HG03432 (cell line): Measurements from ENCODE around the gene C1orf35.

Experiments used
- ATAC-seq: cut with Tn5 transposase; IDR thresholded peaks from one replicate; pipeline ENCODE4 v1.9.1; 2021; ENCODE audit warnings: mild to moderate bottlenecking, moderate library complexity; ENCODE audit not compliant: unreplicated experiment

Gene C1orf35

DNA sequence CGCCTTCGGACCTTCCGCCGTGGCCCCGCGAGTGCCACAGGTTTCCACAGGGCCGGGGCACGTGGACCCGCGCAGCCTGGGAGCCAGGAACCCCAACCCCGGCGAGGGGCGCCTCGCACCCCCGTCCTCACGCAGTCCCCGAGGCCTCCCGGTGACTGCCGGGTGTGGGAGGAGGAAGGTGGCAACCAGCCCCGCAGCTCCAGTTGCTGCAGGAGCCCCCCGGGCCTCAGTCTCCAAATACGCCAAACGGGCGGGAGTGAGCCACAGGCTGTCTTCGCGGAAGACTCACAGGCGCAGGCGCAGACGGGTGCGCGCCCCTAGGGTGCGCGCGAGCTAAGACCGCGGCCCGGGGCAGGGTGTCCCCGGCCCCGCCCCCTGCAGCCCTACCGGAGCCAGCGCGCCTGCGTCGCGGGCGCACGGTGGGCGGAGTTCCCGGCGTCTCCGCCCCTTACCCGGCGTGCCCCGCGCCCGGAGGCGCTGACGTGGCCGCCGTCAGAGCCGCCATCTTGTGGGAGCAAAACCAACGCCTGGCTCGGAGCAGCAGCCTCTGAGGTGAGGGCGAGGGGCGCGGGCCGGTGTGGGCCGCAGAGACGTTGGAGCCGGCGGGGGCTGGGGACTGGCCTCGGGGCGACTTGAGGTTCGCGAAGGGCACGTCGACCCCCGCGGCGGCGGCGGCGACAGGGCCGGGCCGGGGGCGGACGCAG is 20.8 kb downstream of the C1orf35 start, which contains the start of gene ARF1:
TSS of gene ARF1 (plus strand) at position 495 of the 704 bp plus-strand sequence. CDS start 14,407 bp downstream, outside the sequence.
- peak; percentile 81 for ATAC-seq

DNA sequence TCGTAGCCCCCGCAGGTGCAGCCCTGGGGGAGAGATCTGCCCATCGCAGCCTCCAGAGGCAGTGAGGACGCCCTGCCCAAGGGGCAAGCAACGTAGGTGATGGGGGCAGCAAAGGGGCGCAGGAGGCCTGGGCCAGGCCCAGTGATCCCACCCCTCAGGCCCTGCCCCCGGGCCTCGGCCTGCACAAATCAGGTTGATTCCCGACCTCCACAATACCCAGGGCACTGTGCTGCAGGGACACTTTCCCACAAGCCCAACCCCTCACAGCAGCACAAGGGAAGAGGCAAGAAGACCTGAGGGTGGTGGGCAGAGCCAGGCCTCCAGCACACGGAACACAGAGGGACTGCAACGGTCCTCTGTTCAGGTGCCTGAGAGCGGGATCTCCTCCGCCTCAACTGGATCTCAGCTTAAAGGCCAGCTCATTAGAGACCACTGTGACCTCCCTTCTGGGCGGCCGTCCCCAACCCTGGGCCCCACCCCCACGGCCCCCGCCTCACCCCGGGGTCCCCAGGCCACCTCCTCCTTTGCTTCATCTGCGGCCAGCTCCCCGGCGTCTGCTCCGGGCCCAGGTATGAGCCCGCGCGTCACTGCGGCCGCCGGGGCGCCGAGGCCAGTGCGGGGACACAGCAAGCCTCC is 21.4 kb downstream of the C1orf35 start:
- peak; percentile 33 for ATAC-seq

DNA sequence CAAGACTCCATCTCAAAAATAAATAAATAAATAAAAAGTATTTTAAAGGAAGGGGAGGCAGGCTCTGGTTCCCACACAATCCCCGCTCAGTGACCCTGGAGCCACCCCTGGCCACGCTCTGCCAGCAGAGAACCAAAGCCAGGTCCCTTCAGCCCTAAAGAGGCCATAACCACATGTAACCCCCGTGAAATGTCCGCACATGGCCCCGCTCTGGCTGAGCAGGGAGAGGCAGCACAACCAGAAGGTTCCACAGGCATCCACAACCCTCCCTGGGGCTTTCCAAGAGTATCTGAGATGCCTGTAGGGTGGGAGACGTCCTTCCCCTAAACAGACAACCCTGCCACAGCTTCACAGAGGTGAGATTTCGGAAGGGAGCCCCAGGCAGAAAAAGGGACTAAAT is 22.0 kb downstream of the C1orf35 start:
- ATAC-seq = no peak

DNA sequence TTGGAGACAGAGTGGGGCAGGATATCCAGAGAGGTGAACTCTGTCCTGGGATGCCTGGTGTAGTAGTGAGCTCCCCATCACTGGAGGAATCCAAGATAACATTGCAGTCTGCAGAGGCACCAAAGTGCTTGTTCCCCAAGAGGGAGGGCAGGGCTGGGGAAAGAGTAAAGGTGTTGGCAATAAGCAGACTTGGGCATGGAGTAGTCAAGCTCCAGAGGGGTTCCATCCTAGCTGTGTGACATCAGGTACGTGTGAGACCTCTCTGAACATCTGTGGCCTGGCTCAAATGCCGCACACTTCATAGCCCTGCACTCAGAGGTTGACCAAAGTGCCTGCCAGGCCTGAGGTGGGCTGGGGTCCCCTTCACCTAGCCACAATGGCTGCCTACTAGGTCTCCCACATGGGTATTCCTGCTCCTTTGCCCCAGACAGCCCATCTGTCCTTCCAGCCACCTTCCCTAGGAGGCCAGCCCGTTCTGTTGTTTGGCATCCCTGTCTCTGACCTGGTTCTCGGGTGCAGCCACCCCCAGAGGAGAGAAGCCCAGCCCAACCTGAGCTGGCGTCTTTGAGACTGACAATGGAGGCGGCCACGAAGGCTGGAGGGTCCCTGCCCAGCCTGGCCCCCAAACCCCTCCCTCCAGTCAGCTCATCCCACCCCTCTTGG is 23.4 kb downstream of the C1orf35 start:
- ATAC-seq = no peak

DNA sequence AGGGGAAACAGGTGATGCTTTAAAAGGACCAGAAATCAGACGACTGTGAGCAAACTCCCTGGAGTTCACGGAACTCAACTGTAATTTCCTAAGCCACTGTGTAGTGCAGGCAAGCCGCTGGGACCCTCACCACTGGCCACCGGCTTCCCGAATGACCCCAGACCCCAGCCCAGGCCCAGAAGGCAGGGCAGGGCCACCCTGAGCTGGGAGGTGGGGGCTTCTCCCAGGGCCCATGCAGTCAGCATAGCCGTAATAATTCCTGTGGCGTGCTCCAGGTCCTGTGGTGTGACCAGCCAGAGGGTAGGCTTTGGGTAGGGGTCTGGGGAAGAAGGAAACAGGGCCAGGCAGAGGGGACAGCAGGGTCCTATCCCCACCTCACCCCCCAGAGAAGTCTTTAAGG is 24.1 kb downstream of the C1orf35 start:
- no peak for ATAC-seq

DNA sequence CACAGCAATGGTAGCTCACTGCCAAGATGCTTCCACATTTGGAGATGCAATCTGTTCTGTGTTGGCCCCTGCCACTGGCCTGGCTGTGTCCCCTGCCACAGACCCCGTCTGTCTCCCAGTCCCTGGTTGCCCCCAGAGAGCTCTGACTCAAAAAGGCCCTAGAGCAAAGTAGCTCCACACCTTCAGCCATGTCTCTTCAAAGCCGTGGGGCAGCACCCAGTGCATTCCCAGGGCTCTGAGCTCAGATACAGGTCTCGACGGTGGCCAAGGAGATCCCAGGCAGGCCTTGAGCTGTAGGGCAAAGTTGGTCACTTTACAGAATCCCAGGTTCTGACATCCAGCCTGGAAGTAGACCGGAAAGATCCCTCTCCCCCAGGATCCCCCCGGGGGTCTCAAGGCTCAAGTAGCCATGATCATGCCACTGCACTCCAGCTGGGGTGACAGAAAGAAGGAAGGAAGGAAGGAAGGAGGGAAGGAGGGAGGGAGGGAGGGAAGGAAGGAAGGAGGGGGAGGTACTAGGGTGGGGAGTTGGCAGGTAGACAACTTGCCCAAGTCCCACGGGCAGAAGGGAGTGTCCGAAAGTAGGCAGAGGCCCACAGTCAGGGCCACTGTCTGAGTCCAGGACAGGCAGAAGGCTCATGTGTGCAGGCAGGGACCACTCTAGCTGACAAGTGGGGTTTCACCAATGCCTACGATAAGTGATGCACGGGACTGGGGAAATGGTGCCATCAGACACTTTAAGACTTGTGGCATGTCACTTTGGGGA is 25.4 kb downstream of the C1orf35 start:
- no peak for ATAC-seq

DNA sequence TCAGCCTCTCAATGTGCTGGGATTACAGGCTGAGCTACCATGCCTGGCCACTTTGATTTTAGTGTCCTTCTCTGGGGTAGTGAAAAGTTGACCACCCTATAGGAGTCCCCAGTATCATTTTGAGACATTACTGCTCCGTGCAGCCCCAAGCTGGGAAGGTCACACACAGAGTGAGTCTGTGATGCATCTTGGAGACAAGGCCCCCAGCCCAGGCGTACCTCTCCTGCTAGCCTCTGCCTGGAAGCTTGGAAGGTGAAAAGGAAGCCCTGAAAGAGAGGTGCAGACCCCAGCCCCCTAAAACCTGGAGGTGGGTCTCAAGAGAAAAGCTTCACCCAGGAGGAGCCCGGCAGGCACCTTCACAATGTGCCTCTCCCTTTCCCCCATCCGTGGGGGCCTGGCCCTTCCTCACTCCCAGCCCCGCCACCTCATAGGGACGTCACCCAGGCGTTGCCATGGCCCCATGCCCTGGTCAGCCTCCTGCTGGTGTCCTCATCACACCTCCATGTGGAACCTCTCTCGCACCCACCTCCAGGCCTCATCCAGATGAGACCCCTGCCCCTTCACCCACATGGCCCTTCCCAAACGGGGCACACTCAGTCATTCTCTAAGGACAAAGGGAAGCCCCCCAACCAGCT is 26.2 kb downstream of the C1orf35 start:
- no peak for ATAC-seq

DNA sequence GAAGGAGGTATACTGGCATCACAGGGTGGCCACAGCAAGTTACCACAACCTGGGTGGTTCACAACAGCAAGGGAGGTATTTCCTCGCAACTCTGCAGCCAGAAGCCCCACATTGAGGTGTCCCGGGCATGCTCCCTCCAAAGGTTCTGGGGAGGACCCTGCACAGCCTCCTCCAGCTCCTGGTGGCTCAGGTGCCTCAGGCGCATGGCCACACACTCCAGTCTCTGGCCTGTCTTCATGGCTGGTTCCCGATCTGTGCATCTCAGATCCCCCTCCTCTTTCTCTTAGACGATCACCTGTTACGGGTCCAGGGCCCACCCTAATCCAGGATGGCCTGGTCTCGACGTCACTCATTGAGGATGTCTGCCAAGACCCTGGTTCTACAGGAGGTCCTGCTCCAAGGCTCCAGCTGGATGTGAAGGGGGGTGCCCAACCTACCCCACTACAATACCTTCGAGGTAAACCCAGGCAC is 27.3 kb downstream of the C1orf35 start:
- ATAC-seq = no peak

DNA sequence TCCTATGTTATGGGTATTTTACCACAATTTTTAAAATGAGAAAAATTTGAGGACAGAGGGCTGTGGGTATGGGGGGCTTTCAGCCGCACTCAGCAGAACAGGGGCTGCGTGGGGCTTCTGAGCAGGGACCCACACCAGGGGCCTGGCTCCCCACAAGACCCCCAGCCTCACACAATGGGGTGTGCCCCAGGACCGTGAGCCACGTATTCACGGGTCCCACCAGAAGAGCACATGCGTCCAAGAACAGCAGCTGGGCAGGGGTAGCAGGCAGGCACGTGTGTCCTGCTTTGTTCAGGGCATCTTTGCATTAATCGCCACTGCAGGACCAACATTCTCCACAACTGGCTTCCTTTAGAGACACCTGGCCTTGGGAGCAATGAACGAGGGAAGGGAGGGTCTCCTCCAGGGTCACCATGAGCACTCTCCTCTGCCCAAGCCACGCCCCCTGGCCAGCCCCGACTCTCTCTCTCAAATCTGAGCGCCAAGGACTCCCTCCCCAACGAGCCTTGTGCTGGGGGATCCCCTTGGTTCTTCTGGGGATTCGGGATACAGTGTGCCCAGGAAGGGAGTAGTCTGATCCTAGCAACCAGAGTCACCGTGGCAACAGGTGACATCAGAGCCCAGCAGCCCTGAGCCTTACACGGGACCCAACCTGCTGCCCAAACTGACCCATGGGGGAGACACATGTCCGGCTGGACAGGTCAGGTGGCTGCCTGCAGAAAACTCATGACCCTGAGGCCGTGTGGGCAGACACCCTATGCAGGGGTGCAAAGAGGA is 28.0 kb downstream of the C1orf35 start:
- ATAC-seq = no peak

DNA sequence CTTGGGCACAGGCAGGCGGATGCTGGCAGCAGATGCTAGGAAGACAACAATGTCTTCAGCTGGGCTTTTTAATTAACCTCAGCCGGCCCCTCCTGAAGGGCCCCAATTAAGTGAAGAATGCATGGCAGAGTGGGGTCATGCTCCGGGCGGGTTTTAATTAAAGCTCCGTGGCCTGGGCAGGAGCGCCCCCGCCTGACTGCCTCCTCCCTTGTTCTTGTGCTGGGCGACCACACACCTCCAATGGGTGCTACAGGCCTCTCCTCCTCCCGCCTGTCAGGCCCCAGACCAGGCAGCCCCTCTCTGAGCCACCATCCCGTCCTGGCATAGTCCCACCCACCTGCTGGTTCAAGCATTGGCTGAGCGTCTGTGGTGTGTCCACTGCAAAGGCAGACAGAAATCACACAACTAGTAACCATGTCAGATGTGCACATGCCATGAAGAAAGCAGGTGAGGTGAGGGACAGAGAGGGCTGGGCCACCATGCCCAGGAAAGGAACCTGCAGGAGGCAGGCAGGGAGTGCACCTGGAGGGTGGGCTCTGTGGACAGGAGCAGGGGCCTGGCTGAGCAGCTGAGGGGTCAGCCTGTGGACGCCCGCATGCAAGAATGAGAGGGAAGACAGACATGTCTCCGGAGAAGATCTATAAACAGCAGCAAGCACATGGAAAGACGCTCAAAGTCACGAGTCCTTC is 29.1 kb downstream of the C1orf35 start:
- no peak for ATAC-seq

DNA sequence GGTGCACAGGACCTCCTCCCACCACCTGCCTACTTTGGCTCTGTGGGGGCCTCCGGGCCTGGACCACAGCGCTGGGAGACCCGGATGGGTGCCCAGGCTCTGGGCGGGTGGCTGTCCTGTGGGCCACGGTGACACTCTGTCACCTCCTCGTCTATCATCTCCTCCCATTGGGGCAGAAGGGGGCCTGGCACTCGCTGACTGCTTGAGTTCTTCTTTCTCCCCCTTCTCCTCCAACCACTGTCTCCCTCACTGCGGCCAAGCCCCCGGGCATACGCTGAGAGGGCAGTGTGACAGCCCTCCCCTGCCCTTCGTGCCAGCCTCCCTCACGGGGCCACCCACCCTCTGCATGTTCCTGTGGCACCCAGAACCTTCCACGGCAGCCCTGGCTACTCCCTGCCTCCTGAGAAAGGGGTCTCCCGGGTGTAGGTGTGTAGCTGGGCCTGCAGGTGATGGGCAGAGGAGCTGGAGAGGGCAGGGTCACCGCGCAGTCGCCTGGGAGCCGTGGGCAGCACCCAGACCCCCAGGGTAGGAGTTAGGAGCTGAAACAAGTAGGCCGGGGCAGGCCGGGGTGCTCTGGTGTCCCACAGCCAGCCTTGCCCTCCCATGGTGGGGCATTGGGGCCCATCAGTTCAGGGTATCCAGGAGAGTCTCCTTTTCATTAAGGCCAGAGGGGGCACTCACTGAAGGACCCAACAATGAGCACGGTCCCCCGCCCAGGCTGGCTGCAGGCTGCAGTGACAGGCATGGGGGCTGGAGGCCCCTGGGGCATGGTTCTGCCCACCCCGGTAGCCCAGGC is 29.9 kb downstream of the C1orf35 start:
- ATAC-seq = no peak

DNA sequence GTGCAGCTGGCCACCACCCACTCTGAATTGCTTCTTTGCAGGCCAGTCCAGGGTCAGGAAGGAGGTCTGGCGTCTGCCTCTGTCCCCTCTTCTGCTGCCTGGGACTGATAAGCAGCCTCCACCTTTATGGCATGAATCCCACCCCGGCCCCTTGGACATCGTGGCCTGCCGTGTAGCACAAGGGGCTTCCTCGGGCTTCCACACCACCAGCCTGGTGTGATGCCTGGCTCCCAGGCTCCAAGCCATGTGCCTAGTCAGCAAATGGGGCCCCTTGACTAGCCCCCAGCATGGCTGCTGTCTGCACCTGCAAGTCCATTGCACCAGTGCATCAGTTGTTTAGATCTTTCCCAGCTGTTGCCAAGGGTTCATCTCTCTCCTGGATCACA is 30.5 kb downstream of the C1orf35 start:
- no peak for ATAC-seq

DNA sequence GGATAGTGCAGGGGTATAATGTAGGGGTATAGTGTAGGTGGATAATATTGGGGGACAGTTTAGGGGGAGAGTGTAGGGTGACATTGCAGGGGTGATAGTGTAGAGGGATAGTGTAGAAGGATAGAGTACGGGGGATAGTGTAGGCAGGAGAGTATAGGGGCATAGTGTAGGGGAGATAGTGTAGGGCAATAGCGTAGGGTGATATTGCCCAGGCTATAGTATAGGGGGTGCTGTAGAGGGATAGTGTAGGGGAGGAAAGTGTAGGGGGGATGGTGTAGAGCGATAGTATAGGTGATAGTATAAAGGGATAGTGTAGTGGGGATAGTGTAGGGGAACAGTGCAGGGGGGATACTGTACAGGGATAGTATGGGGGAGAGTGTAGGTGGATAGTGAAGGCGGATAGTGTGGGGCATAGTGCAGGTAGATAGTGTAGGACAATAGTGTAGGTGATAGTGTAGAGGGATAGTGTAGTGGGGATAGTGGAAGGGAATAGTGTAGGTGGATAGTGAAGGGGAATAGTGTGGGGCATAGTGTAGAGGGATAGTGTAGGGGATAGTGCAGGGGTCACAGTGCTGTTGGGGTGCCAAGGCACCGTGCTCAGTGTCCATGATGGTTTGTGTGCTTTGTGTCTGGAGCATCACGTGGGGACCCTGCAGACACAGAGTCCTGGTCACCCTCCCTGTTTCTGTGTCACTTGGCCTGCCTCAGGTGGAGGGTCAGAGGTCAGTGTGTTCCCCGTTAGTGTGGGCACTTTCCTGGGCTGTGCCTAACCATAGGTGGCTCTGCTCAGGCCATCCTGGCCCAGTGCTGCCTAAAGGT is 31.1 kb downstream of the C1orf35 start:
- no peak for ATAC-seq

DNA sequence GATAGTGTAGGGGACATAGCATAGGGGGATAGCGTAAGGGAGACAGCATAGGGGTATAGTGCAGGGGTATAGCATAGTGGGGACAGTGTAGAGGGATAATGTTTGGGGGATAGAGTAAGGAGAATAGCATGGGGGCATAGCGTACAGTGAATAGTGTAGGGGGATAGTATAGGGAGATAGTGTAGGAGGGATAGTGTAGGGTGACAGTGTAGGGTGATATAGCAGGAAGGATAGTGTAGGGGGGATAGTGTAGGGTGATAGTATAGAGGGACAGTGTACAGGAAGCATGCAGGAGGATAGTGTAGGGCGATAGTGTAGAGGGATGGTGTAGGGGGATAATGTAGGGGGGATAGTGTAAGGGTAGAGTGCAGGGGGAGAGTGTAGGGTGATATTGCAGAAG is 32.3 kb downstream of the C1orf35 start:
- no peak for ATAC-seq

DNA sequence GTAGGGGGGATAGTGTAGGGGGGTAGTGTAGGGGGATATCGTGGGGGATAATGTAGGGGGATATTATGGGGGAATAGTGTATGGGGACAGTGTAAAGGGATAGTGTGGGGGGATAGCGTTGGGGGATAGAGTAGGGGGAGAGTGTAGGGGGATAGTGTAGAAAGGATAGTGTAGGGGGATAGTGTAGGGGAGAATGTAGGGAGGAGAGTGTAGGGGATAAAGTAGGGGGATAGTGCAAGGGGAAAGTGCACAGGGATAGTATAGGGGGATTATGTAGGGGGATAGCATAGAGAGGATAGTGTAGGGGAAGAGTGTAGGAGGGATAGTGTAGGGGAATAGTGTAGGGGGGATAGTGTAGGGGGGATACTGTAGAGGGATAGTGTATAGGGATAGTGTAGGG is 33.0 kb downstream of the C1orf35 start:
- no peak for ATAC-seq

DNA sequence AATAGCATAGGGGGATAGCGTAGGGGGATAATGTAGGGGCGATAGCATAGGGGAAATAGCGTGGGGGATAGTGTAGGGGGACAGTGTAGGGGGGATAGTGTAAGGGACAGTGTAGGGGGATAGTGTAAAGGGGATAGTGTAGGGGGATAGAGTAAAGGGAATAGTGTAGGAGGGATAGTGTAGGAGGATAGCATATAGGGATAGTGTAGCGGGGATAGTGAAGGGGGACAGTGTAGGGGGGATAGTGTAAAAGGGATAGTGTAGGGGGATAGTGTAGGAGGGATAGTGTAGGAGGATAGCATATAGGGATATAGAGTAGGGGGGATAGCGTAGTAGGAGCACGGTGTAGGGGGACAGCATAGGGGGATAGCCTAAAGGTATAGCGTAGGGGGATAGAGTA is 34.8 kb downstream of the C1orf35 start:
- ATAC-seq = no peak

DNA sequence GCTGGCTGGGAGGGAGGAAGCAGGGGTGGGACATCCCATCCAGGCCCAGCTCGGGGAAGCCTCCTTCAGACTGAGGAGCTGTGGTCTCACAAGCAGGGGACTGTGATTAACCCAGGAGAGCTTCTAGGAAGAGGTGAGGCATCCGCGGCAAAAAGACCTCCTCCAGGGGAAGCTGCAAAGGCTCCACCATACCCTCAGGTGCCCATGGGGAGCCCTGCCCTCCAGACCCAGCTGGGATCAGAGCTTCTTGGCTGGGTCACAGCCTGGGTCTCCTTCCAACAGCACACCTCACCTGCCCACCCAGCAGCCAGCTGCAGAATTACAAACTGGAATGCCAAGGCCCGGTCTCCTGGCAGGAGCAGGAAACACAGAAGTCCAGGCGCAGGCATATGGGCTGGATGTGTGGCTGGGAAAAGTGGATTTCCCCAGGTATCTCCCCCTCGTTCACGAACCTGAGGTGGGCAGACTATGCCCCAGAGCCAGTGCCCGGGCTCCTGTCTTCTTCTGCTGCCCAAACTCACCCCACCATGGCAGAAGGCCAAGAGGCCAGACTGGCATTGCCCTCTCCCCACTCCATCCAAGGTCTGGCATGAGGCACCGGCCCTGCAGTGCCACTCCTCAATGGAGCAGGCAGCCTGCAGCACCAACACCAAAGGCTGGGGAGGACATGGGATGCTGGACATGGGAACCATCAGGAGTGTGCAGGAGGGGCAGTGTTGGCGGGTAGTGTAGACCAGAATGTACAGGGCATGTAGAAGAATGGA is 36.1 kb downstream of the C1orf35 start:
- no peak for ATAC-seq
